Parathyroid adenoma (tissue), 2 donors: ENCODE results near the gene MUC5AC.

Source experiments
- H2AFZ ChIP-seq: fragments of 300-600 bp; sonication (generic); one replicate; pipeline ENCODE4 v1.7.0; 2017; ENCODE audit warnings: antibody characterized with exemption, mild to moderate bottlenecking
- H3K27ac ChIP-seq: fragments of 300-600 bp; sonication (generic); one replicate; pipeline ENCODE4 v1.7.0; 2017
- H3K27me3 ChIP-seq: fragments of 300-600 bp; sonication (generic); one replicate; pipeline ENCODE4 v1.7.0; 2017; ENCODE audit warnings: low read length; ENCODE audit not compliant: control insufficient read depth, insufficient read depth
- H3K36me3 ChIP-seq: fragments of 300-600 bp; sonication (generic); one replicate; pipeline ENCODE4 v1.7.0; 2017; ENCODE audit warnings: low read length; ENCODE audit not compliant: control insufficient read depth, insufficient read depth
- H3K4me1 ChIP-seq: fragments of 300-600 bp; sonication (generic); one replicate; pipeline ENCODE4 v1.7.0; 2017; ENCODE audit warnings: control low read depth
- H3K4me2 ChIP-seq: fragments of 300-600 bp; sonication (generic); one replicate; pipeline ENCODE4 v1.7.0; 2017; ENCODE audit warnings: low read length
- H3K4me3 ChIP-seq: fragments of 300-600 bp; sonication (generic); one replicate; pipeline ENCODE4 v1.7.0; 2017; ENCODE audit warnings: low read depth, low read length
- H3K79me2 ChIP-seq: fragments of 300-600 bp; sonication (generic); one replicate; pipeline ENCODE4 v1.7.0; 2017; ENCODE audit warnings: control low read depth
- H3K9ac ChIP-seq: fragments of 300-600 bp; sonication (generic); one replicate; pipeline ENCODE4 v1.7.0; 2017; ENCODE audit warnings: mild to moderate bottlenecking
- H3K9me3 ChIP-seq: fragments of 300-600 bp; sonication (generic); one replicate; pipeline ENCODE4 v1.7.0; 2017; ENCODE audit warnings: low read length; ENCODE audit not compliant: control insufficient read depth
- TF ChIP-seq, protein P1 (sequence below): fragments of 300-600 bp; sonication (generic); IDR thresholded peaks from one replicate; pipeline ENCODE4 v1.7.0; 2017; ENCODE audit warnings: antibody characterized with exemption, mild to moderate bottlenecking
- donor health status: primary hyperparathyroidism.

Gene MUC5AC

DNA sequence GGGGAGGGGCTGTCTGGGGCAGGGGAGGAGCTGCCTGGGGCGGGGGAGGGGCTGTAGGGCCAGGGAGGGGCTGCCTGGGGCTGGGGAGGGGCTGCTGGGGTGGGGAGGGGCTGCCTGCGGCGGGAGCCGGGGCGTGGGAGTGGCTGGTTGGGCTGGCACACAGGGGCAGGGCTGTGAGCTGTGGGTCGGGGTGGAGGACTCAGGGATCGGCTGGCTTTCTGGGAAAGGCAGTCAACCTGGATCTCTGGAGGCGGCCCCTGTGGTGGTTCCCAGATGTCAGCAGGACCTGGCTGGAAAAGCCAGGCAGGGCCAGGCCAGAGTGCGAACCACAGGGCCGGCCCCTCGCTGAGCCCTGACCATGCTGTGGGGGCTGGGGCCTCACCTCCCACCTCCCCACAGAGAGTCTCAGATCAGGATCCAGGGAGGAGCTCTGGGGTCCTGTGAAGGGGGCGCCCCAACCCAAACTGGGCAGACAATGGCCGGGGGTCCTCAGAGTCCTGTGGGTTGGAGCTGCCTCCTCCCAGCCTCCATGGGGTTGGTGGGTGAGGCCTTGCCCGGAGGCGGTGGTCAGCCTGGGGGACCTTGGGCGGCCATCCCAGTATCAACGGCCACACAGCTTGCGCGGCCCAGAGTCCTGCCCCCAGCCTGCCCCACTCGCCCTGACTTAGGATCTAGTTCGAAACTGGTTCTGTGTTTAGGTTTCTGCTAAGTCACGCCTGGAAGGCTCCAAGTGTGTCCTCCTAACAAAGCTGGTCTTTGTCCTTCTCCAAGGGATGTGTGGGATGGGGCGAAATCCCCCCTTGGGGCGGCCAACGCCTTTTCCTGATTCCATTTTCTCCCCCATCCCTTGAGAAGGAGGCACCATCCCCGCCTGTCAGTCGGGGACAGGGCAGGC, 67.0 kb downstream of the MUC5AC start:
- Histone ChIP-seq H3K9me3 (no peaks in the 10 kb centered on the region), H3K36me3 (no peaks in the 10 kb centered on the region), H3K4me3 (no peak overlapping the region), H3K4me2 (no peak overlapping the region), H2AFZ (no peak overlapping the region), H3K27me3 (no peaks in the 10 kb centered on the region), H3K4me1 (no peaks in the 10 kb centered on the region), H3K9ac (no peak overlapping the region), H3K79me2 (no peaks in the 10 kb centered on the region), H3K27ac (no peak overlapping the region)
- TF ChIP-seq, protein P1, sequence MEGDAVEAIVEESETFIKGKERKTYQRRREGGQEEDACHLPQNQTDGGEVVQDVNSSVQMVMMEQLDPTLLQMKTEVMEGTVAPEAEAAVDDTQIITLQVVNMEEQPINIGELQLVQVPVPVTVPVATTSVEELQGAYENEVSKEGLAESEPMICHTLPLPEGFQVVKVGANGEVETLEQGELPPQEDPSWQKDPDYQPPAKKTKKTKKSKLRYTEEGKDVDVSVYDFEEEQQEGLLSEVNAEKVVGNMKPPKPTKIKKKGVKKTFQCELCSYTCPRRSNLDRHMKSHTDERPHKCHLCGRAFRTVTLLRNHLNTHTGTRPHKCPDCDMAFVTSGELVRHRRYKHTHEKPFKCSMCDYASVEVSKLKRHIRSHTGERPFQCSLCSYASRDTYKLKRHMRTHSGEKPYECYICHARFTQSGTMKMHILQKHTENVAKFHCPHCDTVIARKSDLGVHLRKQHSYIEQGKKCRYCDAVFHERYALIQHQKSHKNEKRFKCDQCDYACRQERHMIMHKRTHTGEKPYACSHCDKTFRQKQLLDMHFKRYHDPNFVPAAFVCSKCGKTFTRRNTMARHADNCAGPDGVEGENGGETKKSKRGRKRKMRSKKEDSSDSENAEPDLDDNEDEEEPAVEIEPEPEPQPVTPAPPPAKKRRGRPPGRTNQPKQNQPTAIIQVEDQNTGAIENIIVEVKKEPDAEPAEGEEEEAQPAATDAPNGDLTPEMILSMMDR, result no peak

- H2AFZ ChIP-seq, result no peak overlapping the region
- no peaks in the 10 kb centered on the region for H3K27me3 ChIP-seq
- H3K4me1 ChIP-seq, result no peaks in the 10 kb centered on the region
- H3K9ac ChIP-seq, result no peak overlapping the region
- no peaks in the 10 kb centered on the region for H3K79me2 ChIP-seq
- H3K36me3 ChIP-seq, result no peaks in the 10 kb centered on the region
- TF ChIP-seq, protein P1, result no peak
- H3K4me3 ChIP-seq, result no peak overlapping the region
- no peaks in the 10 kb centered on the region for H3K9me3 ChIP-seq
- no peak overlapping the region for H3K27ac ChIP-seq
- H3K4me2 ChIP-seq, result no peak overlapping the region
Measured at GRCh38 chr11:1225386-1226225, 67.9 kb downstream of the MUC5AC start.

- TF ChIP-seq, protein P1, result no peak
- no peak overlapping the region for H3K9ac ChIP-seq
- no peaks in the 10 kb centered on the region for H3K4me1 ChIP-seq
- no peaks in the 10 kb centered on the region for H3K79me2 ChIP-seq
- no peaks in the 10 kb centered on the region for H3K36me3 ChIP-seq
- no peaks in the 10 kb centered on the region for H3K9me3 ChIP-seq
- H3K4me2 ChIP-seq, result no peak overlapping the region
- no peak overlapping the region for H3K4me3 ChIP-seq
- H2AFZ ChIP-seq, result no peak overlapping the region
- no peak overlapping the region for H3K27ac ChIP-seq
- H3K27me3 ChIP-seq, result no peaks in the 10 kb centered on the region
Measured at GRCh38 chr11:1226226-1226985, 68.7 kb downstream of the MUC5AC start.

DNA sequence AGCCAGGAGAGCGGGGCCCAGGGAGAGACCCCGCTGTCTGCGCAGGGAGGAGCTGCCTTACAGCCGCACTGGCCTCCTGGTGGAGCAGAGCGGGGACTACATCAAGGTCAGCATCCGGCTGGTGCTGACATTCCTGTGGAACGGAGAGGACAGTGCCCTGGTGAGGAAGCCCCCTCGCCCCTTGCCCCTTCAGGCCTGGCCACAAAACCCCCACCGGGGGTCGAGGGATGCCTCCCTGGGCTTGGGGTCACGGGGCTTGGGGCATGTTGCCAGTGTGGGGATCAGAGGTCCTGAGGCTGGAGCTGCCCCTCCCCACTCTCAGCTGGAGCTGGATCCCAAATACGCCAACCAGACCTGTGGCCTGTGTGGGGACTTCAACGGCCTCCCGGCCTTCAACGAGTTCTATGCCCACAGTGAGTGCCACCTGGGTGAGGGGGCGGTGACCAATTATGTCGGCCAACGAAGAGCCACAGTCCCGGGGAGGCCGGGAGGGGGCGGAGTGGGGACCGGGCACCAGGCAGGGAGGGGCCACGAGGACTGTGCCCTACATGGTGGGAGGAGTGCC, 69.3 kb downstream of the MUC5AC start:
- Histone ChIP-seq H3K9me3 (no peaks in the 10 kb centered on the region), H3K4me2 (no peak overlapping the region), H3K9ac (no peak overlapping the region), H3K4me3 (no peak overlapping the region), H3K27me3 (no peaks in the 10 kb centered on the region), H3K36me3 (no peaks in the 10 kb centered on the region), H2AFZ (no peak overlapping the region), H3K4me1 (no peaks in the 10 kb centered on the region), H3K79me2 (no peaks in the 10 kb centered on the region), H3K27ac (no peak overlapping the region)
- TF ChIP-seq, protein P1, result no peak
